Measurements from ENCODE around the gene BTK. TPM values are rescaled to one million over a fixed set of nuclear protein-coding genes. Genes with fewer than 3 reads are reported as not detected.

Gene BTK
- total RNA-seq, 2 experiments from 2014 or later: 133 to 140 TPM

GRCh38 chrX:101303790-101304189 is 82.2 kb downstream of the BTK start:
- Histone ChIP-seq H3K9me2 (ENCODE audit: insufficient read depth, low read length) (no peaks in the 10 kb centered on the region), H3K79me2 (ENCODE audit: insufficient read depth, low read depth, low read length) (no peaks in the 10 kb centered on the region), H3K36me3 (ENCODE audit: insufficient read depth, low read length) (no peaks in the 10 kb centered on the region), H3K4me2 (ENCODE audit: low read length) (no peak overlapping the region), H3K9me3 (ENCODE audit: low read length) (no peaks in the 10 kb centered on the region), H4K20me1 (ENCODE audit: insufficient read depth, low read length) (no peaks in the 10 kb centered on the region), H2AFZ (ENCODE audit: low read length) (no peak overlapping the region), H3K27ac (ENCODE audit: low read depth, low read length, poor library complexity, severe bottlenecking) (no peak overlapping the region), H3K4me3 (ENCODE audit: low read depth, low read length, poor library complexity, severe bottlenecking) (no peak overlapping the region), H3K4me1 (ENCODE audit: insufficient read depth, low read length, poor library complexity, severe bottlenecking) (no peaks in the 10 kb centered on the region)
- intact Hi-C loops (cut with micrococcal nuclease; ENCODE audit: unreplicated experiment): no loop called here
- no TSS peak for BruUV-seq (replicated peaks)
- TF ChIP-seq CTCF (conservative IDR thresholded peaks at IDR 0.05; ENCODE audit: low read length) (no peak), EZH2phosphoT487 (IDR thresholded peaks at IDR 0.05; ENCODE audit: borderline replicate concordance, low read depth, low read length) (no peak)
- ChIA-PET CTCF (ENCODE audit: unreplicated experiment) (no interaction called here), POLR2A (no interaction called here)
- no peak for DNase-seq (ENCODE audit: low spot score)

Small RNAs within 50 kb of the gene (small RNA-seq; reads per million reads assigned to genes)
- gene RNU6-934P: not detected

Other genes starting within 250 kb of the BTK start
- 0.64 and 0.82 TPM in 2 replicates for gene DRP2, start 166.4 kb downstream of the BTK start, total RNA-seq (2014; rRNA removed; shearing (Covaris generic))
- 0.93 and 0.96 TPM in 2 replicates for gene DRP2, start 166.4 kb downstream of the BTK start, total RNA-seq (2022)
- not detected in 2 replicates for gene TAF7L, start 94.9 kb downstream of the BTK start, total RNA-seq (2014; rRNA removed; shearing (Covaris generic))
- not detected in 2 replicates for gene TAF7L, start 94.9 kb downstream of the BTK start, total RNA-seq (2022)
- gene TIMM8A, start 37.4 kb downstream of the BTK start, total RNA-seq (2014; rRNA removed; shearing (Covaris generic)): 11.0 and 14.9 TPM in 2 replicates
- gene TIMM8A, start 37.4 kb downstream of the BTK start, total RNA-seq (2022): 29.3 and 33.5 TPM in 2 replicates
- 2,042 and 2,127 TPM in 2 replicates for gene RPL36A, start 4.8 kb upstream of the BTK start, total RNA-seq (2014; rRNA removed; shearing (Covaris generic))
- gene RPL36A, start 4.8 kb upstream of the BTK start, total RNA-seq (2022): 431 and 447 TPM in 2 replicates
- gene GLA, start 21.7 kb upstream of the BTK start, total RNA-seq (2014; rRNA removed; shearing (Covaris generic)): 47.6 and 51.1 TPM in 2 replicates
- gene GLA, start 21.7 kb upstream of the BTK start, total RNA-seq (2022): 48.7 and 49.4 TPM in 2 replicates
- gene HNRNPH2, start 22.0 kb upstream of the BTK start, total RNA-seq (2014; rRNA removed; shearing (Covaris generic)): 23.5 and 29.3 TPM in 2 replicates
- 33.1 and 38.1 TPM in 2 replicates for gene HNRNPH2, start 22.0 kb upstream of the BTK start, total RNA-seq (2022)
- not detected in 2 replicates for gene ARMCX4, start 99.3 kb upstream of the BTK start, total RNA-seq (2014; rRNA removed; shearing (Covaris generic))
- not detected in 2 replicates for gene ARMCX4, start 99.3 kb upstream of the BTK start, total RNA-seq (2022)
- gene ARMCX1, start 164.4 kb upstream of the BTK start, total RNA-seq (2014; rRNA removed; shearing (Covaris generic)): not detected in 2 replicates
- not detected in 2 replicates for gene ARMCX1, start 164.4 kb upstream of the BTK start, total RNA-seq (2022)
- 11.9 and 20.7 TPM in 2 replicates for gene ARMCX6, start 231.8 kb upstream of the BTK start, total RNA-seq (2014; rRNA removed; shearing (Covaris generic))
- gene ARMCX6, start 231.8 kb upstream of the BTK start, total RNA-seq (2022): 26.0 and 30.8 TPM in 2 replicates
- 9.6 and 14.8 TPM in 2 replicates for gene ARMCX3, start 237.0 kb upstream of the BTK start, total RNA-seq (2014; rRNA removed; shearing (Covaris generic))
- gene ARMCX3, start 237.0 kb upstream of the BTK start, total RNA-seq (2022): 24.0 and 26.9 TPM in 2 replicates